IPS DF 19.7 (cell line): ENCODE measurements around the gene SF3A1.

Experiments used
- DNase-seq: peaks from one replicate; pipeline ENCODE4 v3.0.0-alpha.2; 2013; ENCODE audit warnings: low read depth, low spot score

Gene SF3A1

DNA sequence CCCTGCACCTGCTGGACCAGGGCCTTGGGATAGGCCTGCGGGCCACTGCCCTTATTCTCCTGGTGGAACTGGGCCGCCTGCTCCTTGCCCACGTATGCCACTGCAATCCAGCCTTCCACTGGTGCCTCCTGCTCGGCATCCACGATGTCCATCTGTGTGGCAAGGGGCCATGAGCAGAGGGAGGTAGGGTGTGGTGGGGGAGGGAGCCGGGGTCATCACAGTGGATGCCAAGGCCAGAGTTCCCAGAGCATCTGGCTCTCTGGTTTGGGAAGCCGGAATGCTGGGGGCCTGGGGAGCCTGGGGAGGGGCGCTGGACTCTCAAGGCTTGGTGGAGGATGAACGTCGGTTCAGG is 29.9 kb upstream of the SF3A1 start:
- no peak for DNase-seq

GRCh38 chr22:30385942-30386341 is 29.2 kb upstream of the SF3A1 start:
- no peak for DNase-seq

GRCh38 chr22:30383061-30383460 is 26.4 kb upstream of the SF3A1 start:
- DNase-seq: no peak

DNA sequence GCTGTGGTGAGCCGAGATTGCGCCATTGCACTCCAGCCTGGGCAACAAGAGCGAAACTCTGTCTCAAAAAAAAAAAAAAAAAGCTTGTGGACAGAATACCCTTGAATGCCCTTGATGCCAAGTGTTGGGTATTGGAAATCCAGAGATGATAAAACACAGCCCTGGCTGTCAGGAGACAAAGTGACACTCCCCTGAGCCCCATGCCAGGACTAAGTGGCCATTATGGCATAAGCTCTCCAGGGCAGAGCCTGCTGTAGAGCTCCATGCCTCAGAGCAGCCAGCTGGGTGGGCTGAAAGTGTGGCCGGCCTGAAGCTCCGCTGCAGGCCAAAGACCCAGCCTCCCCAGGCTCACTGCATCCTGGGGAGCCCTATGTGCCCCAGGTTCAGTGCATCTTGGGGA is 25.6 kb upstream of the SF3A1 start:
- DNase-seq: no peak

DNA sequence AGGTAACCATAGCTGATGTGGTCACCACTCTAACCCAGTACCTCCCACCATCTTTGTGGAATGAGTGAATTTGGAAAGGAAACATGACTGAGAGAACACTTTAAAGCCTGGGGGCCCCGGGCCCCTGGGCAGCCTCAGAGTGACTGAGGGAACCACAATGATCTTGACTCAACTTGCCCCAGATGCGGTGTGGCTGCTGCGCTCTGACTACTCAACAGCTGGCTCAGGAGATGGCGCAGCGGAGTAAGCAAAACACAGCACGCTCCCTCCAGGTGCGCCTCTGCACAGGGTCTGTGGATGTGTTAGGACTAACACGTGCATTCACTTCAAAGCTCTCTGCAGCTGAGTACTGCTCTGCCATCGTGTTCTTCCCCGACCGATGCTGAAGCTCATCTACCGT is 24.6 kb upstream of the SF3A1 start:
- DNase-seq: no peak

GRCh38 chr22:30380011-30380410 is 23.3 kb upstream of the SF3A1 start:
- DNase-seq: no peak

- no peak for DNase-seq
Observed at GRCh38 chr22:30375312-30375849, 18.7 kb upstream of the SF3A1 start.

DNA sequence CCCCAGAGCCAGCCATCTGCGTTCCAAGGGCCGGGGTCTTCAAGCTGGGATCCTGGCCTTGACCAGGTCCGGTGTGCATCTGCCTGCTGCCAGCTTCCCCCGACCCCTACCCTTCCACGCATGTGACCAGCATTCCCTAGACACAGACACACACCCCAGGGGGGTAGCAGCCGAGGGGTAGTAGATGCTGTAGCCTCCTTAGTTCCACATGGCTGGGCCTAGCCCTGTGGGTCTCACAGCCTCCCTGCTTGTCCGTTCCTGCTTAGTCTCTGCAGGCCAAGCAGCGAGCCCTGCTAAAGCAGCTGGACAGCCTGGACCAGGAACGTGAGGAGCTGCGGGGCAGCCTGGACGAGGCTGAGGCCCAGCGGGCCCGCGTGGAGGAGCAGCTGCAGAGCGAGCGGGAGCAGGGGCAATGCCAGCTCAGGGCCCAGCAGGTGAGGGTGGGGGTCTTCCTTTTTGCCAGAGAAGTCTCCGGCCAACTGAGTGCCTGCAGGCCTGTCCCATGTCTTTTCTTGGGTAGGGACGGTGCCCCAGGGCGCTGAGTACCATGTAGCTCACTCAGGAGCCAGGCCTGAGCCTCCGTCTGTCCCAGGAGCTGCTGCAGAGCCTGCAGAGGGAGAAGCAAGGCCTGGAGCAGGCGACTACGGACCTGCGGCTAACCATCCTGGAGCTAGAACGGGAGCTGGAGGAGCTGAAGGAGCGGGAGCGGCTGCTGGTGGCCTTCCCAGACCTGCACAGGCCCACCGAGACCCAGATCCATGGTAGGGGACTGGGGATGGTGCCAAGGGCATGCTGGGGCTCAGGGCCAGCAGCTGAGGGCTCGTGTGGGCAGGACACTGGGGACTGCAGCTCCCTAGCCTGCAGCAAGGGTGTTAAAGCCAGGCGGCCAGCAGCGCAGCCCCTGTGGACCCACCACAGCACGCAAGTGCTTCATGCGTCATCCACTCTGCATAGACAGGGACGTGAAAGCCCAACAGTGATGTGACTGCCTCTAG is 16.9 kb upstream of the SF3A1 start:
- DNase-seq: no peak

GRCh38 chr22:30372915-30373314 is 16.2 kb upstream of the SF3A1 start:
- no peak for DNase-seq

DNA sequence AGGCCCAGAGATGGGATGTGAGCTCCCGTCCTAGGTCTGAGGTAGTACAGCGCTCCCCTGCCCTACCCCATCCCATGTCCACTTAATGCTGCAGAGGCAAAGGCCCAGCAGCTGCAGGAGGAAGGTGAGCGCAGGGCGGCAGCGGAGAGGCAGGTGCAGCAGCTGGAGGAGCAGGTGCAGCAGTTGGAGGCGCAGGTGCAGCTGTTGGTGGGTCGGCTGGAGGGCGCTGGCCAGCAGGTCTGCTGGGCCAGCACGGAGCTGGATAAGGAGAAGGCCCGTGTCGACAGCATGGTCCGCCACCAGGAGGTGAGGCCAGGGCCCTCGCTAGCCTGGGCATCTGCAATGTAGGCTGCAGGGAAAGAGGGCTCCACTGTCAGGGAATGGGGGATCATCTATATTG is 15.3 kb upstream of the SF3A1 start:
- no peak for DNase-seq

DNA sequence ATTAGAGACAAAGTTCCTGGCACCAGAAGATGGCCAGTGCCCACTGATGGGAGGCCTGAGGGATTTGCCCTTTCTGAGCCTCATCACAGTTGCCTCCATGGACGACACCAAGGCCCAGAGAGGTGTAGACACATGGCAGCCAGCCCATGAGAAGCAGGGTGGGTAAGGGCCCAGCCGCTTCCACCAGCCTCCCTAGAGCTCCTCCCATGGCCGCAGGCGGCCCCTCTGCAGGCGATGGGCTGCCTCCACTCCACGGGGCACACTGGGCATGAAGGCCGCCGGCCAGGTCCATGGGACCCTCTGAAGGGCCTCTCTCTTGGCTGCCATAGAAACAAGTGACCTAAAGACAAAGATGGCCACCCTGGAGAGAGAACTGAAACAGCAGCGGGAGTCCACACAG is 14.6 kb upstream of the SF3A1 start:
- DNase-seq: no peak

DNA sequence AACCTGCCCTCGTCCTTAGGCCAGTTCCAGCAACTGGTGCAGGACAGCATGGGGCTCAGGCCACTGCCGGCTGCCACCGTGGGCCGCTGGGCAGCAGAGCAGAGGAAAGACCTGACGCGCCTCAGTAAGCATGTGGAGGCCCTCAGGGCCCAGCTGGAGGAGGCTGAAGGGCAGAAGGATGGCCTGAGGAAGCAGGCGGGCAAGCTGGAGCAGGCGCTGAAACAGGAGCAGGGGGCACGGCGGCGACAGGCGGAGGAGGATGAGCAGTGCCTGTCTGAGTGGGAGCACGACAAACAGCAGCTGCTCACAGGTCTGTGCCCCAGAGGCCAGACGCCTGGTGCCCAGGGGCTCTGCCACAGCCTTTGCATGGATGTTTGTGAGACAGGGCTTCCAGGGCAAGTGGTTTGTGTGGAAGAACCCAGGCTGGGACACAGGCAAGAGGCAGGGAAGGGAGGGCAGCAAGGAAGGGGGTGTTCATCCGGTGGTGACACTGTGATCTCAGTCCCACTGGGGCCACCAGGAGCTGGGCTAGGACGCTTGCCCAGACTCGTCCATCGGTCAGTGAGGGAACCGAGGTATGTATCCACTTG is 14.0 kb upstream of the SF3A1 start:
- DNase-seq: no peak

GRCh38 chr22:30368420-30368819 is 11.7 kb upstream of the SF3A1 start:
- no peak for DNase-seq

- no peak for DNase-seq
Observed at GRCh38 chr22:30365891-30366290, 9.2 kb upstream of the SF3A1 start.

DNA sequence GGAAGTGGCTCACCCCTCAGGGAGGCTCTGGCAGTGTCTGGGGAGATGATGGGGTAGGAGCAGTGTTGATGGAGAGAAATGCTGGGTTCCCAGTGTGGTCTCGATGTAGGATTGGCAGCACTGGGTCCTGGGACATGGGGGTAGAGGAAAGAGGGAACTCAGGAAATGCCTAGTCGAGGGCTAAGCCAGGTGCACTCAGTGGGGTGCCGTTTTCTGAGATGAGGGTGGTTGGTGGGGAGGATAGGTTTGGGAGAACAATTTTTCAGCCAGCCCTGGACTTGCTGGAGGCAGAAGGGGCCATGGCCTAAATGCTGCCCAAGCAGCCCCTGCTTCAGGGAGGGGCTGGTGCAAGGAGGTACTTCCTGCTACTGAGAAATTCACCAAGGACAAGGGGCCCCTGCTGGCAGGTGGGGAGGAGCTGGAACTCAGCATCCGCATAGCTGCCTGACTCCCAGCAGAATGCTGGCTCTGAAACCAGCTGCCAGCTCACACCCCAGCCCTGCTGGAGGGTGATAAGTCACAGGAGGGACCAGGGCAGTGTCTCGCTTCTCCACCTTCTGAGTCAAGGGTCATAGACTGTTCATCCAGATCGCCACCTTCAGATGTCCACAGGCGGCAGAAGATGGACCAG is 6.1 kb upstream of the SF3A1 start:
- DNase-seq: peak; percentile 60

GRCh38 chr22:30361916-30362650 is 5.4 kb upstream of the SF3A1 start:
- no peak for DNase-seq

DNA sequence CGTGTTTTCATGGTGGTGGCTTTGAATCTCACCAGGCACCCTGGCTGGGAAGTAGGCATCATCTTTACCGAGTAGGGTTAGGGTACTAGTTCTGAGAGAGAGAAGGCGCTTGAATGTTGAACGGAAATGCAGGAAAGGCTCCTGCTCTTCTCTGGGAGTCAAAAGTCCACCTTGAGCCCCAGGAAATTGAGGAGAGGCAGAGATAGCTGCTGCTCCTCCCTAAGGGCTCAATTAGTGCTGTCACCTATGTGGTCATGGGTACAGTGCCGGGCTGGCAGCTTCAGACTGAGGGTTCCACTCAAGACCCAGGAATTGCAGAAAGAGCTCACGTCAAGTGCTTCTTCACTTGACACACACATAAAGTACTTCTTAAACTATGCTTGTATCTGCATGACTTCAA is 1.8 kb upstream of the SF3A1 start:
- DNase-seq: no peak

- no peak for DNase-seq
Observed at GRCh38 chr22:30357650-30358215, 1.0 kb upstream of the SF3A1 start.

DNA sequence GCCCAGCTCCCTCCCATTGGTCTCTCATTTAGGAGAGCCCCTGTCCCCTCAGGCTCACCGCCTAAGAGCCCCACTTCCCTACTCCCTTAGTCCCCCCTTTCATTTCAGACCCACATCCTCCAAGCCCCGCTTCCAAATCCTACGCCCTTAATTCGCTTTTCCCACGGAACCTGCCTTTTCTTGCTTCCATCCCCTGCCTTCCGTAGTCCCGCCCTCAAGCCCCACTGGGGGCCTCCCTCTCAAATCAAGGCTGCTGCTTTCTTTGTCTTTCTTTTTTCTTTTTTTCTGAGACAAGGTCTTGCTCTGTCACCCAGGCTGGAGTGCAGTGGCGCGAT is 509 bp upstream of the SF3A1 start:
- DNase-seq: no peak

GRCh38 chr22:30354644-30355043 is 2.0 kb downstream of the SF3A1 start:
- DNase-seq: no peak

DNA sequence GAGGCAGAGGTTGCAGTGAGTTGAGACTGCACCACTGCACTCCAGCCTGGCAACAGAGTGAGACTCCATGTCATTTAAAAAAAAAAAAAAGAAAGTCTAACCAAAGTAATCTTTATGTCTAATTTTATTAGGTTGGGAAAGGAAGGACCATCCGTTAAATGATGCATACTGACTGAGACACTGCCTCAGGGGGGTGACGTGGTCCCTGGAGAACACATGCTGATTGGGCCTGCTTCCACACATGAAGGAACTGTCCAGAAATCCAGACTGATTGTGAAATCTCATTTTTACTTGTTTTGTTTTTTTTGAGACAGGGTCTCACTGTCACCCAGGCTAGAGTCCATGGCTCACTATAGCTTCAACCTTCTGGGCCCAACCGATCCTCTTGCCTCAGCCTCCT is 5.5 kb downstream of the SF3A1 start:
- no peak for DNase-seq

DNA sequence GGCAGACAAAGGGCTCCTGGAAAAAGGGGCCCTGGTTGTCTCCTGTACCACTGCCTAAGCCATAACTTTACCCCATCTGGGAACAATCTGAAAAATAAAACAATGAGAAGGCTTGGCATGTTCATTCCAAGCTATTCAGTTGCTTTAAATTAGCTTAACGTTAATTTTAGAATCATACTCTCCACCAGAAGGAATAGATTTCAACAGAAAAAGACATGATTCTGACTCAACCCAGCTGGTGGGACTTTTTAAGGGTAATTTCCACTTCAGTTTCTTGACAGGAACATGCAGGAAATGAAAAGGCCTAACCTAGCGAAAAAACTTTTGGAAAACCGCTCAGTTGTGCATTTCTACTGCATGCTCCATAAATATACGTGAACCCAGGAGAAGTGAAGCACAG is 7.9 kb downstream of the SF3A1 start:
- DNase-seq: no peak
